GM12874 (cell line): ENCODE measurements around the gene TMUB1.

ENCODE experiments used
- CTCF ChIP-seq: IDR thresholded peaks from 2 replicates; pipeline ENCODE4 v1.5.1; 2011; ENCODE audit warnings: low read depth, mild to moderate bottlenecking, control low read depth, low read length, moderate library complexity; ENCODE audit not compliant: insufficient read depth

The TMUB1 gene

GRCh38 chr7:151124481-151124880, 41.2 kb upstream of the TMUB1 start:
- TF ChIP-seq CTCF, result no peak

- TF ChIP-seq CTCF, result peak; percentile 99
Measured at GRCh38 chr7:151123822-151124464, 40.6 kb upstream of the TMUB1 start.

- no peak for TF ChIP-seq CTCF
Measured at GRCh38 chr7:151123158-151123821, 40.0 kb upstream of the TMUB1 start.

GRCh38 chr7:151122796-151123157, 39.5 kb upstream of the TMUB1 start:
- no peak for TF ChIP-seq CTCF

GRCh38 chr7:151122276-151122675, 39.0 kb upstream of the TMUB1 start:
- TF ChIP-seq CTCF, result no peak

GRCh38 chr7:151121380-151122170, 38.3 kb upstream of the TMUB1 start:
- TF ChIP-seq CTCF, result no peak

- TF ChIP-seq CTCF, result no peak
Measured at GRCh38 chr7:151120896-151121295, 37.6 kb upstream of the TMUB1 start.
